Endodermal cell (in vitro differentiated cells): ENCODE results near the gene LAMTOR4. TPM values are rescaled to one million over a fixed set of nuclear protein-coding genes. Genes with fewer than 3 reads are reported as not detected.

Source experiments
- DNase-seq: peaks from one replicate; pipeline ENCODE4 v3.0.0-alpha.2; 2017
- H3K27ac ChIP-seq: 2 replicates; pipeline ENCODE4 v1.5.1; 2013; ENCODE audit warnings: mild to moderate bottlenecking, low read depth, low read length, moderate library complexity
- H3K27me3 ChIP-seq: 2 replicates; pipeline ENCODE4 v1.6.1; 2013; ENCODE audit warnings: mild to moderate bottlenecking, low read length, moderate library complexity; ENCODE audit not compliant: insufficient read depth, control insufficient read depth, poor library complexity, severe bottlenecking
- H3K36me3 ChIP-seq: 2 replicates; pipeline ENCODE4 v1.7.0; 2013; ENCODE audit warnings: mild to moderate bottlenecking, low read length, moderate library complexity; ENCODE audit not compliant: control insufficient read depth, insufficient read depth
- H3K4me1 ChIP-seq: one replicate; pipeline ENCODE4 v1.7.0; 2013; ENCODE audit warnings: low read length; ENCODE audit not compliant: control insufficient read depth, insufficient read depth
- H3K4me3 ChIP-seq: 2 replicates; pipeline ENCODE4 v1.5.1; 2013; ENCODE audit warnings: mild to moderate bottlenecking, low read length, moderate library complexity
- H3K9ac ChIP-seq: 2 replicates; pipeline ENCODE4 v1.6.1; 2013; ENCODE audit warnings: mild to moderate bottlenecking, low read length, moderate library complexity; ENCODE audit not compliant: poor library complexity, severe bottlenecking; ENCODE audit errors: extremely low read depth
- H3K9me3 ChIP-seq: 2 replicates; pipeline ENCODE4 v1.6.1; 2013; ENCODE audit warnings: mild to moderate bottlenecking, low read length, moderate library complexity; ENCODE audit not compliant: control insufficient read depth
- H3K27ac Mint-ChIP-seq: 2 replicates; pipeline ENCODE4 v1.8.0; 2020; ENCODE audit warnings: mixed read lengths
- H3K27me3 Mint-ChIP-seq: 2 replicates; pipeline ENCODE4 v1.8.0; 2021; ENCODE audit warnings: mild to moderate bottlenecking, mixed read lengths; ENCODE audit not compliant: insufficient read depth
- H3K36me3 Mint-ChIP-seq: 2 replicates; pipeline ENCODE4 v1.8.0; 2020; ENCODE audit warnings: low read depth, mixed read lengths
- H3K4me1 Mint-ChIP-seq: 2 replicates; pipeline ENCODE4 v1.8.0; 2020; ENCODE audit warnings: mixed read lengths
- H3K4me3 Mint-ChIP-seq: 2 replicates; pipeline ENCODE4 v1.8.0; 2020; ENCODE audit warnings: mild to moderate bottlenecking, moderate library complexity, mixed read lengths
- H3K9me3 Mint-ChIP-seq: 2 replicates; pipeline ENCODE4 v1.8.0; 2020; ENCODE audit warnings: mild to moderate bottlenecking, mixed read lengths
- CTCF ChIP-seq: fragments of 200-600 bp; sonication (generic); conservative IDR thresholded peaks from 2 replicates; pipeline ENCODE4 v1.5.0; 2021; ENCODE audit warnings: antibody characterized with exemption, mild to moderate bottlenecking
- WGBS, 2 experiments: methylation state at CpG; one replicate each; pipeline versions ENCODE4 v1.1.5 to v1.1.7; 2013; ENCODE audit warnings: missing lambda C conversion rate in 2 of 2, mixed read lengths in 1 of 2; ENCODE audit not compliant: insufficient coverage in 1 of 2, insufficient read length in 1 of 2; 5-methylcytosine and 5-hydroxymethylcytosine counted together
- total RNA-seq, 2 donors: library from RNA; stranded (reverse); fragmentation: NEBNext Ultra II Directional in 1 of 2; extraction: Animal tissue kit (Norgen Biotek cat#: 25700) in 1 of 2; gene quantifications; 2 replicates in 1 of 2; 3 replicates in 1 of 2; pipeline ENCODE4 v1.2.1, GENCODE V29; 2021

LAMTOR4 gene
- total RNA-seq, 2 donors from 2014 or later, result 155 to 188 TPM

- H3K27ac ChIP-seq, result no peak overlapping the region
Measured at GRCh38 chr7:100156331-100157068, 7.8 kb downstream of the LAMTOR4 start.

GRCh38 chr7:100157069-100157333, 8.3 kb downstream of the LAMTOR4 start:
- WGBS, 2 experiments, result 74% methylated on average over 5 of the region's 5 CpGs; no CpG with 5 or more reads in 1 of the 2 experiments

More at GRCh38 chr7:100156331-100157068, 7.8 kb downstream of the LAMTOR4 start:
- Mint-ChIP-seq H3K9me3 (no peaks in the 10 kb centered on the region), H3K27me3 (no peaks in the 10 kb centered on the region), H3K27ac (no peak overlapping the region), H3K36me3 (peaks cover 33% of the 10 kb centered on the region), H3K4me1 (peaks cover 37% of the 10 kb centered on the region), H3K4me3 (peak overlapping the region; percentile 62)
- no peak for TF ChIP-seq CTCF
- WGBS, 2 experiments, result 94 to 96% methylated on average over 14 to 16 of the region's 16 CpGs
- DNase-seq, result peak; percentile 44
- Histone ChIP-seq H3K4me1 (peaks cover 21% of the 10 kb centered on the region), H3K36me3 (peaks cover 47% of the 10 kb centered on the region), H3K9ac (no peak overlapping the region), H3K9me3 (no peaks in the 10 kb centered on the region), H3K4me3 (peak overlapping the region; percentile 84), H3K27me3 (no peaks in the 10 kb centered on the region)

More at GRCh38 chr7:100157069-100157333, 8.3 kb downstream of the LAMTOR4 start:
- peaks cover 2% of the 10 kb centered on the region for H3K27me3 Mint-ChIP-seq
- H3K4me3 ChIP-seq, result peak overlapping the region; percentile 84
- peaks cover 46% of the 10 kb centered on the region for H3K36me3 ChIP-seq
- no peak overlapping the region for H3K9ac ChIP-seq
- H3K27ac ChIP-seq, result no peak overlapping the region
- no peak for DNase-seq
- no peaks in the 10 kb centered on the region for H3K27me3 ChIP-seq
- no peaks in the 10 kb centered on the region for H3K9me3 Mint-ChIP-seq
- no peak for TF ChIP-seq CTCF
- H3K4me3 Mint-ChIP-seq, result peak overlapping the region; percentile 62
- peaks cover 37% of the 10 kb centered on the region for H3K4me1 Mint-ChIP-seq
- peaks cover 21% of the 10 kb centered on the region for H3K4me1 ChIP-seq
- H3K9me3 ChIP-seq, result no peaks in the 10 kb centered on the region
- H3K27ac Mint-ChIP-seq, result no peak overlapping the region
- H3K36me3 Mint-ChIP-seq, result peaks cover 28% of the 10 kb centered on the region
